Heart left ventricle (tissue), 13 donors: ENCODE measurements around the gene TGM2.

Source experiments
- CTCF ChIP-seq, 12 donors: fragments of 200-600 bp; sonication (generic) in 4 of 12; IDR thresholded peaks; one replicate each; pipeline versions ENCODE4 v1.5.0 to v1.8.0; 2018 to 2022; ENCODE audit warnings: antibody characterized with exemption in 12 of 12, mild to moderate bottlenecking in 5 of 12
- POLR2A ChIP-seq, 2 donors: fragments of 450-650 bp; IDR thresholded peaks; one replicate each; pipeline ENCODE4 v1.6.1; 2017; ENCODE audit warnings: antibody characterized with exemption in 2 of 2, mild to moderate bottlenecking in 2 of 2, moderate library complexity in 2 of 2
- donor health status: ischemic (EF 13 %, LVEDD 7.1; RV severe dilation, severe dysfunction).
- donor health status: DM: no; HTN: yes; CAD: no.
- donor health status: DM: no; HTN: no; CAD: no.
- donor health status: ischemic (EF 25% LVEDD 6.9; RV normal size, moderate dysfunction).
- donor health status: ischemic (EF 25% LVEDD 5.7; RV mildly dilated, moderate dysfunction).
- donor health status: ischemic (EF 35%, LVEDD 5.7; RV mildly dilated, moderate dysfunction).
- donor health status: nonischemic (EF 11% LVEDD 7.7; RV severe dilation, severe dysfunction).
- donor health status: DM: yes; HTN: yes; CAD: no.
- donor health status: PGD.
- donor health status: ischemic (EF 29% LVEDD 5.4; RV normal size, mild dysfunction).
- donor health status: nonischemic (EF 23%, LVEDD 6.1; RV moderate dilation, normal function).

- TF ChIP-seq CTCF (IDR thresholded peaks at IDR 0.05) (no peak), POLR2A (IDR thresholded peaks at IDR 0.05) (no peak)
Measured at GRCh38 chr20:38177201-38177600, 12.1 kb upstream of the TGM2 start.
